H9 (cell line): Measurements from ENCODE around the gene ARNT2. TPM values are rescaled to one million over a fixed set of nuclear protein-coding genes. Genes with fewer than 3 reads are reported as not detected.

Experiments used
- DNase-seq: peaks from one replicate; pipeline ENCODE4 v3.0.0-alpha.2; 2017
- H2AFZ ChIP-seq: one replicate; pipeline ENCODE4 v1.6.1; 2013; ENCODE audit warnings: mild to moderate bottlenecking, low read length, control low read depth, moderate library complexity
- H2AK5ac ChIP-seq: 2 replicates; pipeline ENCODE4 v1.6.1; 2013; ENCODE audit warnings: low read length, control low read depth, mixed read lengths; ENCODE audit not compliant: insufficient read length
- H2BK120ac ChIP-seq: one replicate; pipeline ENCODE4 v1.6.1; 2013; ENCODE audit warnings: low read depth, mild to moderate bottlenecking, low read length, control low read depth, inconsistent platforms; ENCODE audit not compliant: poor library complexity, severe bottlenecking
- H2BK12ac ChIP-seq: 2 replicates; pipeline ENCODE4 v1.6.1; 2013; ENCODE audit warnings: low read length, control low read depth, mixed read lengths, low read depth; ENCODE audit not compliant: insufficient read length
- H2BK15ac ChIP-seq: 2 replicates; pipeline ENCODE4 v1.6.1; 2013; ENCODE audit warnings: low read depth, low read length, control low read depth
- H2BK20ac ChIP-seq: one replicate; pipeline ENCODE4 v1.6.1; 2013; ENCODE audit warnings: low read depth, mild to moderate bottlenecking, low read length, control low read depth, inconsistent platforms; ENCODE audit not compliant: poor library complexity, severe bottlenecking
- H2BK5ac ChIP-seq: 2 replicates; pipeline ENCODE4 v1.6.1; 2013; ENCODE audit warnings: low read length, control low read depth, mixed read lengths; ENCODE audit not compliant: insufficient read length
- H3K14ac ChIP-seq: 2 replicates; pipeline ENCODE4 v1.6.1; 2013; ENCODE audit warnings: low read length, control low read depth; ENCODE audit not compliant: insufficient read depth
- H3K18ac ChIP-seq: 2 replicates; pipeline ENCODE4 v1.6.1; 2013; ENCODE audit warnings: low read depth, mild to moderate bottlenecking, mixed read lengths, low read length, control low read depth; ENCODE audit not compliant: insufficient read length
- H3K23ac ChIP-seq: 2 replicates; pipeline ENCODE4 v1.6.1; 2013; ENCODE audit warnings: low read length, control low read depth, mixed read lengths, low read depth; ENCODE audit not compliant: insufficient read length
- H3K23me2 ChIP-seq: 2 replicates; pipeline ENCODE4 v1.6.1; 2013; ENCODE audit warnings: low read depth, mild to moderate bottlenecking, mixed read lengths, low read length, control low read depth; ENCODE audit not compliant: insufficient read length, poor library complexity, severe bottlenecking
- H3K27ac ChIP-seq: 2 replicates; pipeline ENCODE4 v1.5.1; 2013; ENCODE audit warnings: low read length, control low read depth, mixed read lengths, low read depth; ENCODE audit not compliant: insufficient read length
- H3K27me3 ChIP-seq: 2 replicates; pipeline ENCODE4 v1.6.1; 2013; ENCODE audit warnings: low read length, control low read depth, inconsistent platforms; ENCODE audit not compliant: insufficient read depth
- H3K4ac ChIP-seq: 2 replicates; pipeline ENCODE4 v1.6.1; 2013; ENCODE audit warnings: low read depth, mild to moderate bottlenecking, control low read depth, inconsistent platforms, low read length, moderate library complexity
- H3K4me1 ChIP-seq: 2 replicates; pipeline ENCODE4 v1.6.1; 2013; ENCODE audit warnings: low read length, control low read depth, inconsistent platforms; ENCODE audit not compliant: insufficient read depth
- H3K4me2 ChIP-seq: 2 replicates; pipeline ENCODE4 v1.6.1; 2013; ENCODE audit warnings: low read length, control low read depth, mixed read lengths; ENCODE audit not compliant: insufficient read length, insufficient read depth
- H3K56ac ChIP-seq: 2 replicates; pipeline ENCODE4 v1.6.1; 2013; ENCODE audit warnings: low read depth, mild to moderate bottlenecking, mixed read lengths, low read length, control low read depth; ENCODE audit not compliant: insufficient read length
- H3K79me1 ChIP-seq: 2 replicates; pipeline ENCODE4 v1.6.1; 2013; ENCODE audit warnings: low read depth, mild to moderate bottlenecking, moderate library complexity, low read length, control low read depth, inconsistent platforms; ENCODE audit not compliant: insufficient read depth, poor library complexity, severe bottlenecking
- H3K79me2 ChIP-seq: 2 replicates; pipeline ENCODE4 v1.6.1; 2013; ENCODE audit warnings: low read length, control low read depth, inconsistent platforms; ENCODE audit not compliant: insufficient read depth
- H3K9ac ChIP-seq: 2 replicates; pipeline ENCODE4 v1.6.1; 2013; ENCODE audit warnings: low read length, control low read depth, mixed read lengths; ENCODE audit not compliant: insufficient read length; ENCODE audit errors: extremely low read depth
- H3K9me3 ChIP-seq: one replicate; pipeline ENCODE4 v1.6.1; 2013; ENCODE audit warnings: low read depth, low read length, inconsistent platforms; ENCODE audit not compliant: control insufficient read depth
- H3T11ph ChIP-seq: one replicate; pipeline ENCODE4 v1.6.1; 2013; ENCODE audit warnings: mild to moderate bottlenecking, low read length, control low read depth, inconsistent platforms
- H4K20me1 ChIP-seq: one replicate; pipeline ENCODE4 v1.6.1; 2013; ENCODE audit not compliant: control insufficient read depth, insufficient read length, insufficient read depth
- H4K5ac ChIP-seq: 2 replicates; pipeline ENCODE4 v1.6.1; 2013; ENCODE audit warnings: low read depth, mild to moderate bottlenecking, mixed read lengths, low read length, control low read depth; ENCODE audit not compliant: insufficient read length
- H4K8ac ChIP-seq: replicated peaks from 2 replicates; pipeline ENCODE4 v1.6.1; 2013; ENCODE audit warnings: low read length, control low read depth, mixed read lengths, low read depth; ENCODE audit not compliant: insufficient read length
- H4K91ac ChIP-seq: 2 replicates; pipeline ENCODE4 v1.6.1; 2013; ENCODE audit warnings: low read depth, mild to moderate bottlenecking, moderate library complexity, mixed read lengths, low read length, control low read depth; ENCODE audit not compliant: insufficient read length
- H3K27ac Mint-ChIP-seq, 3 experiments: 2 replicates in 2 of 3; 3 replicates in 1 of 3; pipeline ENCODE4 v1.8.0; 2020 to 2021; ENCODE audit warnings: mixed read lengths in 3 of 3, mild to moderate bottlenecking in 1 of 3, moderate library complexity in 1 of 3
- H3K27me3 Mint-ChIP-seq: 2 replicates; pipeline ENCODE4 v1.8.0; 2021; ENCODE audit warnings: low read depth, mild to moderate bottlenecking, moderate library complexity, mixed read lengths
- H3K36me3 Mint-ChIP-seq, 3 experiments: 2 replicates in 2 of 3; 3 replicates in 1 of 3; pipeline ENCODE4 v1.8.0; 2020 to 2021; ENCODE audit warnings: low read depth in 3 of 3, mixed read lengths in 3 of 3; ENCODE audit not compliant: insufficient read depth in 1 of 3
- H3K4me1 Mint-ChIP-seq, 2 experiments: 2 replicates each; pipeline ENCODE4 v1.8.0; 2020; ENCODE audit warnings: mixed read lengths in 2 of 2
- H3K4me3 Mint-ChIP-seq, 2 experiments: 2 replicates in 1 of 2; 3 replicates in 1 of 2; pipeline ENCODE4 v1.8.0; 2020 to 2021; ENCODE audit warnings: mild to moderate bottlenecking in 2 of 2, mixed read lengths in 2 of 2, moderate library complexity in 1 of 2
- H3K9me3 Mint-ChIP-seq, 2 experiments: 2 replicates in 1 of 2; 3 replicates in 1 of 2; pipeline ENCODE4 v1.8.0; 2020; ENCODE audit warnings: mild to moderate bottlenecking in 2 of 2, mixed read lengths in 2 of 2, moderate library complexity in 1 of 2
- CTCF ChIP-seq: fragments of 200-600 bp; sonication (generic); conservative IDR thresholded peaks from 3 replicates; pipeline ENCODE4 v1.8.0; 2021; ENCODE audit warnings: antibody characterized with exemption, mild to moderate bottlenecking
- WGBS: extraction: QIAGEN DNeasy Blood & Tissue Kit; methylation state at CpG from one replicate; pipeline ENCODE4 v1.1.7; 2013; ENCODE audit warnings: missing lambda C conversion rate, low lambda C conversion rate, mixed read lengths; ENCODE audit not compliant: insufficient read length; ENCODE audit errors: extremely low coverage; 5-methylcytosine and 5-hydroxymethylcytosine counted together
- total RNA-seq: library from RNA; stranded (reverse); gene quantifications from 2 replicates; pipeline ENCODE4 v1.2.1, GENCODE V29; 2021

The ARNT2 gene
- total RNA-seq, 1 experiment from 2014 or later: 10.5 TPM

GRCh38 chr15:80401456-80401855, 2.7 kb upstream of the ARNT2 start:
- H4K91ac ChIP-seq: no peak overlapping the region
- no peak overlapping the region for H3K23ac ChIP-seq
- no peak for TF ChIP-seq CTCF
- H3K9me3 Mint-ChIP-seq: no peaks in the 10 kb centered on the region; a peak in 1 of 5 replicates
- no peak overlapping the region for H2BK120ac ChIP-seq
- H3K4ac ChIP-seq: no peak overlapping the region
- H3K18ac ChIP-seq: no peak overlapping the region
- H2BK15ac ChIP-seq: no peak overlapping the region
- H3K23me2 ChIP-seq: peaks cover 13% of the 10 kb centered on the region
- H3K4me3 Mint-ChIP-seq: no peak overlapping the region
- no peak overlapping the region for H2BK12ac ChIP-seq
- H2AK5ac ChIP-seq: no peak overlapping the region
- peaks cover 53% of the 10 kb centered on the region for H3K27me3 Mint-ChIP-seq
- H3K4me1 Mint-ChIP-seq: peaks cover 15 to 19% of the 10 kb centered on the region in 2 experiments
- H4K20me1 ChIP-seq: no peaks in the 10 kb centered on the region
- H3K4me1 ChIP-seq: no peaks in the 10 kb centered on the region
- no peak overlapping the region for H2AFZ ChIP-seq
- H3K4me2 ChIP-seq: no peak overlapping the region
- H3K27me3 ChIP-seq: peaks cover 4% of the 10 kb centered on the region; the same call in 1 of the 2 replicates
- no peak overlapping the region for H3K27ac Mint-ChIP-seq
- no peak overlapping the region for H4K8ac ChIP-seq
- no peaks in the 10 kb centered on the region for H3K79me1 ChIP-seq
- no peak overlapping the region for H2BK20ac ChIP-seq
- no peak overlapping the region for H3K56ac ChIP-seq
- no peak overlapping the region for H3K14ac ChIP-seq
- peaks cover 0 to 2% (median 0%) of the 10 kb centered on the region in 3 experiments; a peak in 1 of 7 replicates for H3K36me3 Mint-ChIP-seq
- H3K9me3 ChIP-seq: no peaks in the 10 kb centered on the region
- no peak overlapping the region for H4K5ac ChIP-seq
- WGBS: no CpG with 5 or more reads among the region's 5 CpGs
- H3K9ac ChIP-seq: no peak overlapping the region
- no peak overlapping the region for H2BK5ac ChIP-seq
- DNase-seq: no peak
- H3K27ac ChIP-seq: no peak overlapping the region
- H3T11ph ChIP-seq: no peak overlapping the region
- H3K79me2 ChIP-seq: no peaks in the 10 kb centered on the region
